ENCODE measurements around the gene AGAP1. TPM values are rescaled to one million over a fixed set of nuclear protein-coding genes. Genes with fewer than 3 reads are reported as not detected.
"Not testable (repeated sequence)": the region's sequence is repeated elsewhere in the genome, so short reads cannot be mapped to it uniquely, and the experiment has no call there.

Gene AGAP1
- total RNA-seq, 1 experiment from 2014 or later, result 44.8 TPM

DNA sequence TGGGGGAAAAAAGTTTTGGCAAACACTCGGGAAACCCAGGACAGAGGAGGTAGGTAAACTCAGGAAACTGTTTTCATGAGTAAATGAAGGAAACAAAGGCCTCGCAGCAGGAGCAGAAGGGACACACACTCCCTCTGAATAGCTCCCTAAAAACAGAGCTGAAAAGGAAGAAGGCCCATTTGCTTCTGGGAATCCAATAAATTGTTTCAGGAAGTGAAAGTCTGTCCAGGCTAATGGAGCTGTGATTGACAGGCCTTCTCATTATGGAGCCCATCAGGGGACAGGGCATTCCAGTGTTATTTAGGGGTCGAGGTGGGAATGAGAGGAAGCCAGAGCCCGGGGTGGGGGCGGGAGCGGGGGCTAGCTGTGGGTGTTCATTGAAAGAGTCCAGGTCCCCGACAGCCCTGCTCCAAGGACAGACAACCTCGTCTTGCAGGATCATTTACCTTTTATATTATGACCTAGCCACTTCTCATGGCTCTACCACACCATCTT is 593.2 kb downstream of the AGAP1 start:
- DNase-seq (ENCODE audit: low spot score), result no peak

DNA sequence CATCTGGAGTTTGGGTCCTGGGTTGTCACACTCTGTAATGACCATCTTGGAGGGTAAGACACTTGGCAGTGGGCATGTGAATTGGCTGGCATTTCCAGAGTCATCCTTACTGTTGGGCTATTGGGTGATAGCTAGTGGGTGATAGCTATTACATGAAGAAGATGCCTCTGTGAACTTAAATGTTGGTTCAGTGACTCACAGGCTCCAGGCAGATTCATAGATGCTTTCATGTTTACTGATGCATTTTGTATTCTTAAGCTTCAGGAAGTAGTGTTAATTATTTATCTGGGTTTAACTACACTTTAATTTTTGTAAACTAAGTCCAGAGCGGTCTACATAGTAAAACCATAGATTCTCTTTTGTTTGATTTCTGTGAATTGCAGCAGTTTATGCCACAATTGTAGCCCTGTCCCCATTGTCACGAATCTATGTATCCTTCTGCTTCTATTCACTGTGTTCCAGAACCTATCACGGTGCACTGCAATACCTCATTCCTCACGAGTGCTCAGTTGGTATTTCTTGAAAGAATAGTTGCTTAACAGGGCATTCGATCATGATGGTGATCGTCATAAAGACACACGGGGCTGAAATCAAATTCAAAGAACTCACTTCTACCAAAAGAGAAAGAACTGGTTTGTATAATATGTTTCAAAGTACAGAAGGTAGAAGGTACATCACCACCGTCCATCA is 594.7 kb downstream of the AGAP1 start:
- no peak for DNase-seq (ENCODE audit: low spot score)

DNA sequence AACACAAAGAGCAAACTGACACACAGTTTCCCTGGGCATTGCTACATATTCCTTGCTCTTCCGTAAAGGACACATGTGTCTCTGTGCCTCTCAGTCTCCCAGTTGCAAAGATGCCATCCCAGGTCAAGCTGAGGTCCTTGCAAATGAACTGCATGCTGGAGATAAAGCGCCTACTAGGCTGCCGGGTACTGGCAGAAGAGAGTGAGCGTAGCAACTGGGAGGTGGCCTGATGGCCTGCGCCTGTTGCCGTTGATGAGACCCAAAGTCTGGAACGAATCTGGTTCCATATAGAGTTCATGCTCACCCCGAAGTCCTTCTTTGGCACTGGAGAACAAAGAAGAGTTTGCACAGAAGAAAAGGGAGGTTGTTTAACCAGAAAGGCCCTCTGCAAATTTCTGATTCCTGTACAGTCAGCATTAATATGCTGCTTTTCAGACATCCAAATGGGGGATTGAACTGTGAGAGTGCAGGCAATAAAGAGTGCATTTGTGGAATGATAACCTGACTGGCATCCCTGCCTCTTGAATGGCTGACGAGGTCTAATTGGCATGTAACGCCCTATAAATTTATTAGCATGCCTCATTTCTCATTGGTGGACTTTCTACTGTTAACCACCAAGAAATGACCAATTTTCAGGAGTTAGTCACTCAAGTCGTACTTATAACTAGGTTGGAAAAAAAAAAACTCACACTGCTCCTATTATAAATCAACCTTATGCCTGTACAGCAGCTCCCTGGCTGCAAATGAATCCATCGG is 595.6 kb downstream of the AGAP1 start:
- no peak for DNase-seq (ENCODE audit: low spot score)

DNA sequence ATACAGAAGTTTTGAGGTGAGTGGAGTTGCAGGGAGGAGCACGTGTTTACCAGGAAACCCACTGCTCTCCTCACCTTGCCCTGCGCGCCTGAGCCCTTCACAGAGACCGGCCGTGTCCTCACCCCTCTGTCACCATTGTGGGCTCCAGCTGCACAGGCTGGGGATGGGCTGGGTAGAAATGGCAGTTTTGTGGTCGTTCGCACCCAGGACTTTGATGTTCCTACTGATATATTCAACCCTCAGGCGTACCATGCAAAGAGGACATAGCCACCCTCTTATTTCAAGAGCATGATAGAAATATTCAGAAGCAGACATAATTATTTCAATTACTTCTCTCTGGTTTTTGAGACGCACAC is 596.2 kb downstream of the AGAP1 start:
- DNase-seq (ENCODE audit: low spot score), result no peak

DNA sequence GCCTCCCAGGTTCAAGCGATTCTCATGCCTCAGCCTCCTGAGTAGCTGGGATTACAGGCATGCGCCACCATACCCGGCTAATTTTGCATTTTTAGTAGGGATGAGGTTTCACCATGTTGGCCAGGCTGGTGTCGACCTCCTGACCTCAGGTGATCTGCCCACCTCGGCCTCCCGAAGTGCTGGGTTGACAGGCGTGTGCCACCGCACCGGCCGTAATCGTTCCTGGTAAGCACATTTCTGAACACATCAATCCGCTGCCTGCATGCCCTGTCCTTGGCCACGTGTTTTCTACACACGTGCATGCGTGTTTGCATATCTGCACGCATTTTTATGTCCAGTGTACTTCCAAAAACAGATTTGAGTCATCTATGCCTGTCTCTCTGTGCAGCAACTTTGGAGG is 597.0 kb downstream of the AGAP1 start:
- DNase-seq (ENCODE audit: low spot score), result not testable (repeated sequence)

DNA sequence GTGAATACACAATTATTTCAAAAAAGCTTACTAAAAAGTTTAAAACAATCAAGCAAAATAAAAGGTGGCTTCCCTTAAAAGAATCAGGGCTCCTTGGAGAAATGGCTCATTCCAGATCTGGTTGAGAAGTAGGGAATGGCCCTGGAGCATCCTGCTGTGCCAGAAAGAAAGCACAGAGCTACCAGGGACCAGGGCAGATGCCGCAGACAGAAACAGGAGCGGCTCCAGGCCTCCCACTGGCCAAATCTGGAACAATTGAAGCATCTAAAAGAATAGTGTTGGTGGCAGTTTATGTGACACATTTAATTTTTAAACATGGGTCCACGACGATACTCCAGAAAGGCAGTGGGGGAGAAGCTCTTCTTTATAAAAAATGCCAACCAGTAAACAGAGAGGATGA is 598.9 kb downstream of the AGAP1 start:
- no peak for DNase-seq (ENCODE audit: low spot score)

DNA sequence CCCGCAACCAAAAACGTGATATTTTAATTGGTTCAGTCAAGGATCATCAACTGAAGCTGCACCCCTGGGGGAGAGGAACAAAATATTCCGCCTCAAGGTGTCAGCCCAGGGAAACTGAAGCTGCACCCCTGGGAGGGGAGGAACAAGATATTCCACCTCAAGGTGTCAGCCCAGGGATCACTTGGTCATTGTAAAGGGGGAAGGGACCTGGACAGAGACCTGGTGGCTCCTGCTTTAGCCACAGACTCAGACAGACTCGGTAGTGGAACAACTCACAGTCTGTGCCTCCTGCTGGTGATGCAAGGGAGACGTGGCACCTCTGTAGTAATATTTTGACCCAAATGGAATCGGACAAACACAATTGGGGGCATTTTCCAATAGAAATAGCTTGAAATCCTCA is 599.3 kb downstream of the AGAP1 start:
- no peak for DNase-seq (ENCODE audit: low spot score)

DNA sequence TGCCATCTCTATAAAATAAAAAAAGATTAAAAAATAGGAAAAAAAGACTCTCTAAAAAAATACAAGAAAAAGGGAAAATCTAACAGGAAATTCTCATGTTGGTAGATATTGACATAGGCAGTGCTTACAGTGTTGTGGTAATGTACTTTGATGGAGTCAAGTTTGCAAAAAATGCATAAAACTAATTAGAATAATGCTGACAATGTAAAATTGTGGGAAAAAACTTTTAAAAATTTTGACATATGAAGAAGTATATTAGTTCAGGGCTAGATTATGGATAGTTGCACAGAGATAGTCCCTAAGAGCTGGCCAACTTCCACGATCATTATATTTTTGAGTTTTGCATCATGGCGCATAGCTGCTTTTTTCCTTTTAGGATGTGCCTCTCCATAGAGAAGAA is 601.7 kb downstream of the AGAP1 start:
- no peak for DNase-seq (ENCODE audit: low spot score)

DNA sequence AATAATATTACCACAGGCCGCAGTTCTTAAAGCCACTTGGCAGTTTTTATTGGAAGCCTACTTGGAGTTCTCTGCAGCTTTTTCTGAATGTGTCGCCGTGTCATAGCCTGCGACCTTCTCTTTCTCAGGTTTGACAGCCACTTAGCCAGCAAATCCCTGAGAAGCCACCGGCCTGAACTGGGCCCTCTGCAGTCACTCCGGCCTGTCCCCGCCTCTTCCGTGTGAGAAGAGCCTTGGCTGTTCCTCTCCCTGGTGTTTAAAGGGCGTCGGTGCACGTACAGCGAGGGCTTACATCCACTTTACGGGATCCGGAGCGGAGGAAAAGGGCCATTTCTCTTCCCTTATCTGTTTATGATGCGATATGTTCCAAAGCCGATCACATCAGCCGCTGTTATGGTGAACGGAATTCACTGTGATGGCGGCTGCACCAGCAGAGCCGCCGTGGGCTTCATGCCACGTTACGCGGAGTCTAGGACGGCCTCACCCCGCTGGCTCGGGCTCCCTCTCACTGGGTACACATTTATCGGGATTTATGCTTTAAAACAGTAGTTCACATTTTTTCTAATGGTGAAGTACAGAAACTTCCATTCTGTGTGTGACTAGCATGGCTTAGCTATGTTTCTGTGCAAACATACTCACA is 607.6 kb downstream of the AGAP1 start:
- DNase-seq (ENCODE audit: low spot score), result no peak

DNA sequence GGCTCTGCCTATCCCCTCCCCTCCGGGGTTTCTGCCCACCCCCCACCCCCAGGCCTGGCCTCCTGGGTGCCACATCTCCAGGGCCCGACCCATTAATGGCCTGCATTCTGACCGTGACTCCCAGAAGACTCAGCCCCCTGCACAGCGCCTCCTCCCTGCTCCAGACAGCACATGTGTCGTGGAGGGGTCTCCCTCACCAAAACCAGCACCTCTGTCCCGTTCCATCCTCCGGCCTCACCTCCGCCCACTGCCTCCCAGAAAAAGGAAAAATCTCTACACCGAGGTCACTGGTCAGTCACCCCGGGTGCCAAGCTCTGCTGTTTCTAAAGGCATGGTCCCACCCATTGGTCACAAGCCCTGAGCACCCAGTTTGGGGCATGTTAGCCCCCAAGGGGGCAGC is 609.1 kb downstream of the AGAP1 start:
- no peak for DNase-seq (ENCODE audit: low spot score)

DNA sequence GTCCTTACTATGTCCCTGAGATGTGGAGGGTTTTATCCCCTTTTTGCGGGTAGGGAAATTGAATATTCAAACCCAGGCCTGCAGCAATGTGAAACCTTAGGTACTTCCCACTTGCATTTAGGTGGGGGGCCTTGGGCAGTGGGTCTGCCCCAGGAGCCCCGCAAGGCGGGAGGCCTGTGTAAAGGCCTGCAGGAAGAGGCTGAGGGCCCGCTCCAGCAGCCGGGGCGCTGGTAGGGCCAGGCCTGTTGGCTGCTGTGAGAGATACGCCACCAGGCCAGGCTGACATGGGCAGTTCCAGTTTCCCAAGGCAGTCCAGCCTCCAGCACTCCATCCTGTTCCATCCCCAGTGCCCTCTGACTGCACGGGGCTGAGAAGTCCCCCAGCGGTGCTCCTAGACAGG is 610.1 kb downstream of the AGAP1 start:
- DNase-seq (ENCODE audit: low spot score), result no peak

DNA sequence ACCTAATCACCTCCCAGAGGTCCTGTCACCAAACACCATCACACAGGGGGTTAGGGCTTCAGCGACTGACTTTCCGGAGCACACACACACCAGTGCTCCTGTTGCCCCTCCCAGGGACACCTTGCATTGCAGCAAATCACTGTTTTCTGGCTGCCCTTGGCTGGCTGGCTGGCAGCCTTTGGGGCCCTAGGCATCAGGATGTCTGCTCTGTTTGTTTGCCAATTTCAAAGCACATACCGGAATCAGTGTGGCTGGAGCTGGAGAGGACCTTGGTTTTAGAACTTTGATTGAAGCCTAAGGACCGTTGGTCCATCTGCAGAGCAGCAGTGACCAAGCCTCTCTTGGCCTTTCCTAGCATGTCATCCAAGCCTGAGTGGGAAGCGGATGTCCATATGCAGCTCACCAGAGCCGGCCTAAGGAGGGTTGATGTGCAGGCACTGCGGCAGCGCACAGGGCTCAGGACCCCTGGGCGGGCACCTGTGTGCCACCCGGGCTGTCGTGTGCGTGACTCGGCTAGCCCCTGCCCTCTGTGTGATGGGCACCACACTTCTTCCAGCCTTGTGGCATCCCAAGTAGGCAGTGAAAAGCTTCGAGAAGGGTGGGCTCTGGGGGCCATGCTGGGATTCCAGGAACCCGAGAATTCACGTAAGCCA is 612.2 kb downstream of the AGAP1 start:
- DNase-seq (ENCODE audit: low spot score), result no peak

DNA sequence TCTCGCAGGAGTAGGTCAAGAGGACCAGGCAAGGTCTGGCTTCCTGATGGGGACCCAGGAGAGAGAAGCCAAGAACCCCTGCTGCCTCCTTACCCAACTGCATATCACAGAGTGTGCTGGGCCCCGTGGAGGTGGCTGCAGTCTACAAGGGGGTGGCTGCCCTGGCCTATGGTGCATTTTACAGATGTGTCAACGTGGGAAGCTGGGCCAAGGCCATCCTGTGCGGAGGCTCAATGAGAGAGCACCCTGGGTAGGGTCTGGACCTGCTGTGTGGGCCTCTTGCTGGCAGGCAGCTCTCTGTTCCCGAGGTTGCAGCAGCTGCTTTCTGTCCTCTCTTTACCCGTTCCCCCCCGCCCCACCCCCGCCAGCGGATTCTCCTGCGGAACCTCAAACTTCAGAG is 612.9 kb downstream of the AGAP1 start:
- DNase-seq (ENCODE audit: low spot score), result no peak

DNA sequence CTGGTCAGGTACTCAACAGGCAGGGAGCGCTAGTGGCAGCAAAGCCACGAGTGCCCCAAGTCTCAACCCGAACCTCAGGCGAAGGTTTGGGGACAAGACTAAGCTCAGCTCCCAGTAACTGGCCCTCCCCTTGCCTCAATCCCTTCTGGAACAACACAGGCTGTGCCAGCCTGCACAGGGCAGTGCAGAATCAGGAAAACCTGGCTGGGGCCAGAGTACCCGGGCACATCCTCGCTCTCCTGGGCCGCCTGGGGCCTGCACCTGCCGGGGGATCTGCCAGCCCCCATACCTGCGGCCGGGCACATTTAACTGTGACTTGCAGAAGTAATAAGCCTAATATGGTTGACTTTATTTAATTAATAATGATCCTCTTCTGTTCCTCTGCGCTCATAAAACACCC is 613.7 kb downstream of the AGAP1 start:
- DNase-seq (ENCODE audit: low spot score), result no peak

DNA sequence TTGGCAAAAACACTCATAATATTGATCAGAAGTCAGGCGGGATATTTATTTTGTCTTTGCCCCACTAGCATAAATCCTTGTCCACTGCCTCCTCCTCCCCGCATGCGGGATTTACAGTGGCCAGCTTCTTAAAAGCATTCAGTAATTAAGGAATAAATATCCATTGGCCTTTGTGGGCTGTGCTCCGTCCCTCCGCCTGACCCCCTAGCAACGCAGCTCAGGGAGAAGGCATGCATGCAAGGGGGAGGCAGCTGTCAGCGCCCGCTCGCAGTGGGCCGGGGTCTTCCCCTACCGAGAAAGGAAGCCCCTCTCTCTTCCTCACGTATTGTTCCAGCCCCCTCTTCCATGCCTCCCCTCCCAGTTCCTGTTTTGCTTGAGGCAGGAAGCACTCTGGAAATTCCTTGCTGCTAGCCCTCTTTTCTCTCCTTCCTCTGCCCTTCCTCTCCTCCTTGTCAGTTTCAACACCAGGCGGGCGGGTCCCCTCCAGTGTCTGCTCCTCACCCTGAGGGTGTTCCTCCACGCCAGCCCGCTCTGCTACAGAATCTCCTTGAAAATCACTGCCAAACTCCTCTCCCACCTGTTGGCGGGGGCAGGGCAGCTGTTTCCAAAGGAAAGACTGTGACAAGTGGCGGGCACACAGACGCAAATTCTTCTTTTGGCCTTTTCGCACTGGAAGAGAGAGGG is 614.2 kb downstream of the AGAP1 start:
- no peak for DNase-seq (ENCODE audit: low spot score)

DNA sequence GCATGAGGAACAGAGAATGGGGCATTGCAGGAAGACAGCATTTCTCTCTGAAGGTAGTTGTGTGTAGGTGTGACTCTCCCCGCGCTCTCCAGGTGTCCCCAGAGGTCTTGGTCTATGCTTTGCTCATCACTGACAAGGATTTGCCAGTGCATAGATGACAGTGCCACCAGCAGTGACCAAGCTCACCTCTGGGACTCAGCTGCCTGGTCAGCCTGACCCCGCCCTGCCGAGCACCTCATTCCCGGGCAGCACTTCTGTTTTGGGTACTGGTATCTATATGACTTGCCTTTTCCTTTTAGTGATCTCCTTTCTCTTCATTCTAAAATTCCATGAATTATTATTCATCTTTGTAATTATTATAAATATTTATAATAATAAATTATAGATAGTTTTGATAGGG is 615.2 kb downstream of the AGAP1 start:
- DNase-seq (ENCODE audit: low spot score), result no peak

DNA sequence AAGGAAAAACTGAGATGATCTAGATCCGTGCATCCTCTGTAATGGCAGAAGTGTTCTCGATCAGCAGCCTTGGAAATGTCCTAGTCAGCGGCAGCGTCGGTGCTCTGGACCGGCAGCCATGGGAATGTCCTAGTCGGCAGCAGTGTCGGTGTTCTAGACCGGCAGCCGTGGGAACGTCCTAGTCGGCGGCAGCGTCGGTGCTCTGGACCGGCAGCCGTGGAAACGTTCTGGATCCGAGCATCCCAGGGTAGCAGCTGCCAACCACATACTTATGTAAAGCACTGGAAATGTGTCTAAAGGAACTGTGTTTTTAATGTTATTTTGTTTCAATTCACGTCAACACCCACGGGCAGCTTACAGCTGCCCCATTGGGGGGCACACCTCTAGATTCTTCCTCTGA is 615.6 kb downstream of the AGAP1 start:
- DNase-seq (ENCODE audit: low spot score), result no peak

DNA sequence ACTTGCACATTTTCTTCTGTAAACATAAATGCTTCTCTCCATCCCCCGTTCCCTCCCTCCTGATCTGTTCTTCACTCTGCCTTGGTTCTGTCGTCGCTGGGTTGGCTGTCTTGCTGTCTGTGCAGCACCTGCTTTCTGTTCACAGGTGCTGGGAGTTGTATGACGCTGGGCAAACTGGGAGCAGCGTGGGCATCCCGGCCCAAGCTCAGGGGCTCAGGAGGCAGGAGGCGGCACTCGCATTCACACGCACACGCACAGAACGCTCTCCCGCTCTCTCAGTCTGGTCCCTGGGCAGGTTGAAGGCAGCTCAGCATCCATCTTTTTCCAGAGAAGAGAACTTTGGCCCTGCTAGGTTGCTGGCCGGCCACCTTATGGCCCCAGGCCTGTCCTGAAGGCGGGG is 618.6 kb downstream of the AGAP1 start:
- no peak for DNase-seq (ENCODE audit: low spot score)

DNA sequence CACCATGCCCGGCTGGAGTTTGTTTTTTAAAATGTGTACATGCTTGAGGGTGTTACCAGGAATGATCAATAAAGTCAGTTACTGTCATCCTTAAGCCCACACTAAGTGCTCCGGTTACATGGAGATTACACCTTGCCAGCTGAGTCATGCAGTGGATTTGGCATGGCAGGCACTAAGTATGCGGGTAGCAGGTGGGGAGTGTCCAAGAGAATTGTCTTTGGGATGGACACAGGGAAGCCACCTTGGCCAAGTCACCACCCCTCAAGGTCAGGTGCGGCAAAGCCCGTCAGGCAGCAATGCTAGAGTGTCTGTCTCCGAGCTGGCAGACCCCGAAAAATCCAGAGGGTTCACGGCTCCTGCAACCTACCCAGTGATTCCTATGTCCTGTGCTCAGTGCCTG is 619.6 kb downstream of the AGAP1 start:
- DNase-seq (ENCODE audit: low spot score), result no peak

DNA sequence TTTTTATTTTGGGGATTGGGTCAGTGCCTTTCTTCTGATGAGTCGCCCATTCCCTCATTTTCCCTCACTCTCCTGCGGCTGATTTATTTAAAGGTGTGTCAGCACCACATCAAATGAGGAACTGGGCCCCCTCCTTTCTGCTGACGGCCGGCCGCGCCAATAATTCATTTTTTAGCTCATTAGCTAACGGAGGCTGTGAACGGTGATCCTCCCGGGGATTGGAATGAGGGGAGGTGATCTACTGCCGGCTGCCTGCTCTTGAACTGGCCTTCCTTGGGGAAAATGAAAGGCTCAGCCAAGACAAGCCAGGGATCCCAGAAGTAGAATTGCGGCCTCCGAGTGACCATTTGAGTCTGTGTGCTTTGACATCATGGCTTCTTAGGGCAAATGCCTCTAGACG is 620.1 kb downstream of the AGAP1 start:
- DNase-seq (ENCODE audit: low spot score), result no peak

DNA sequence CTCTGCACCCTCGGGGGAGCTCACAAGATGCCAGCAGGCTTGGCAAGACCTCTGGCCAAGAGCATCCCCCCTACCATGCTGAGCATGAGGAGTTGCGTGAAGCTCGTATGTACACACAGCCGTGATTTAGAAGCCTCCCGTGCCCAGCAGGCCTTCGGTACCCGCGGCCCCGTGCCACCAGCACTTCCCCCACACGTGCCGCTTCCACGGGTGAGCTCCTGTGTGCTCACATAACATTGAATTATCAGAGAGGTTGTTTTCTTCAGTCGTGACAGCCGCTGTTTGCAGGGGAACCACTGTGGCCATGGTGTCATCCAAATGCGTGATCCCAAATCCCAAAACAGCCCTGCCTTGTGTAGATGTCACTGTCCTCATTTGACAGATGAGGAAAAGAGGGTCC is 621.1 kb downstream of the AGAP1 start:
- no peak for DNase-seq (ENCODE audit: low spot score)

DNA sequence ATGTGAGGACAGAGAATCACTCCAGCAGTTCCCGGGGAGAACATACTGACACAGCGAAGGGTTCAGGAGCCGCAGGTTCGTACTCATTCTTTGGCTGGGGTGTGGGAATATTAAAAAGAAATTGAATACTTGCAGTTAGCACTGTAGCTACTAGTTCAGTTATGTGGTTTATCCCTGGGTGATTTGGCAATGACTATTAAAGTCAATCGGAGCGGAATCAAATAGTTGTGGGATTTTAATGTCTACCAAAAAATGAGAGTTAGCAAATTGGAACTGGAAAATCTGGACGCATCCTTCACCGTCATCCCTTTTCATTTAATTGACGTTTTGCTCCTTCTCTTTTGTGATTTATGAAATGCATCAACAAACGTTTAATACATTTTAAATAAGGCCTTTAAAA is 623.6 kb downstream of the AGAP1 start:
- DNase-seq (ENCODE audit: low spot score), result no peak

Data from HT-29 (cell line).